Bronchial epithelial cell (primary cell): ENCODE measurements around the gene GALNS. TPM values are rescaled to one million over a fixed set of nuclear protein-coding genes. Genes with fewer than 3 reads are reported as not detected.

ENCODE experiments used
- DNase-seq: peaks from one replicate; pipeline ENCODE4 v3.0.0-alpha.2; 2010; ENCODE audit warnings: low read depth
- FAIRE-seq: peaks from 2 replicates; lab custom pipeline; 2011; peaks lifted over from hg19 to GRCh38; lab: Jason Lieb, UNC
- H3K27me3 ChIP-seq: 2 replicates; pipeline ENCODE4 v1.5.1; 2011; ENCODE audit warnings: low read length; ENCODE audit not compliant: control insufficient read depth, insufficient read depth
- H3K36me3 ChIP-seq: 2 replicates; pipeline ENCODE4 v1.5.1; 2011; ENCODE audit warnings: low read length; ENCODE audit not compliant: control insufficient read depth, insufficient read depth
- H3K4me3 ChIP-seq: 2 replicates; pipeline ENCODE4 v1.5.1; 2011; ENCODE audit warnings: mild to moderate bottlenecking, low read depth, low read length, control low read depth
- CTCF ChIP-seq: IDR thresholded peaks from 2 replicates; pipeline ENCODE4 v1.5.1; 2011; ENCODE audit warnings: mild to moderate bottlenecking, moderate library complexity, low read length, control low read depth, inconsistent platforms; ENCODE audit not compliant: insufficient read depth, severe bottlenecking
- total RNA-seq: library from RNA; depleted of rRNA; stranded (reverse); fragments of >200 nt; gene quantifications from 2 replicates; pipeline ENCODE4 v1.2.1, GENCODE V29; 2014

GALNS gene
- total RNA-seq, 1 donor from 2014 or later = 16.3 TPM

DNA sequence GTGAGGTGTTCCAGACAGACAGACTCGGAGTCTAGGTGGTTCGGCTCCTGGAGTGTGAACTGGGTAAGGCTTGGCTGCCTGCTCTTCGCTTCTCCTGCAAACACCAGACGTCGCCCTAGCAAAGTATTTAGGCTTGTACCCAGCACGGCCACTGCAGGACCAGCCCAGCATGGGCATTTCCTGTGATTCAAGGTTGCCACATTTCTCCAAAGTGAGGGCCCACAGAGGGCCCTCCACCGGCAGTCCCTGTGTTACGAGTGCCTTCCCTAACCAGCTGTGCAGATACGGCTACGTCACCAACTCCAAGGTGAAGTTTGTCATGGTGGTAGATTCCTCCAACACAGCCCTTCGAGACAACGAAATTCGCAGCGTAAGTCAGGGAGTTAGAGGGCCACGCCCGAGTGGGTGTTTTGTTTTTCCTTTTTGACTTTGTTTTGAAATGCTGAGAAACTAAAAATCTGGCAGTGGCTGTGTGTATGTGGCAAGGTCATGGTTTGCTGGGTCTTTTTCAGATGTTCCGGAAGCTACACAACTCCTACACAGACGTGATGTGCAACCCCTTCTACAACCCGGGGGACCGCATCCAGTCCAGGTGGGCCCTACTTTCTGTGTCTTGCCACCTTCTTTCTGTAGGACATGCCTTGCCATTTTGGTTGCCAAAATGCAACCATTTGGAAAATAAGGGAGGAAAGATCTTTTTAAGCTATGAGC, 2.8 kb upstream of the GALNS start:
- H3K36me3 ChIP-seq = peaks cover 13% of the 10 kb centered on the region
- FAIRE-seq (no peak), DNase-seq (no peak)
- H3K4me3 ChIP-seq = no peak overlapping the region
- H3K27me3 ChIP-seq = no peaks in the 10 kb centered on the region
- TF ChIP-seq CTCF = no peak

- H3K36me3 ChIP-seq = peaks cover 17% of the 10 kb centered on the region
- no peaks in the 10 kb centered on the region for H3K27me3 ChIP-seq
- DNase-seq (peak; percentile 69), FAIRE-seq (peak; percentile 28)
- TF ChIP-seq CTCF = peak; percentile 90
- peak overlapping the region; percentile 99 for H3K4me3 ChIP-seq
Measured at GRCh38 chr16:88857728-88858339, 1.1 kb upstream of the GALNS start.

DNA sequence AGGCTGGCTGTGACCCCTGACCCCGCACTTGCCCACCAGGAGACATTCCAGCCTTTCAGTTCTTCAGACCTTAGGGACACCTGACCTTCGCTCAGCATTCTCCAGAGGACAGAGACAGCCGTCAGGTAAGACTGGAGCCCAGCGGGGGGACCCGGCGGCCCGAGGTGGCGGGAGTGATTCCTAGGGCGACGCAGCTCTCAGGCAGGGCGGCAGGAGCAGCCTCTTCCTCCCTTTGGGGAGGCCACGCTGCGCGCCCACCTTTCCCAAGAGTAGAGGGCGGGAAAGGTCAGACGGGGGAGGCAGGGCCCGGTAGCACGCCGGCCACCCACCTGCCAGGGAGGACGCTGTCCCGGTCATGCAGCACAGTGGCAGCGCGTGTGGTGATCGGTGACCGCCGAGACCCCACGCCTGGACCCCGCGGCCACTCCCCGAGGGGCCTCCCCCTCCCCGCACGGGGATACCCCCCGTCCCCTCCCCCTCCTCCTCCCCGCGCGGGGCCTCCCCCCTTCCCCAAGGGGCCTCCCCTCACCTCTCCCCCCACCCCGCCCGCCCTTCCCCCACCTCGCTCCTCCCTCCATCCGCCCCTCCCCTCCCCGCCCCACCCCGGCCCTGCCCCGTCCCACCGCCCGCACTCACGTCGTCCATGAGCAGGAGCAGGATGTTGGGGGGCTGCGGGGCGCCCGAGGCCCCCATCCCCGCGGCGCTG, 472 bp downstream of the GALNS start:
- Histone ChIP-seq H3K4me3 (peak overlapping the region; percentile 99), H3K27me3 (no peaks in the 10 kb centered on the region), H3K36me3 (peaks cover 15% of the 10 kb centered on the region)
- TF ChIP-seq CTCF = no peak
- FAIRE-seq (no peak), DNase-seq (no peak)

DNA sequence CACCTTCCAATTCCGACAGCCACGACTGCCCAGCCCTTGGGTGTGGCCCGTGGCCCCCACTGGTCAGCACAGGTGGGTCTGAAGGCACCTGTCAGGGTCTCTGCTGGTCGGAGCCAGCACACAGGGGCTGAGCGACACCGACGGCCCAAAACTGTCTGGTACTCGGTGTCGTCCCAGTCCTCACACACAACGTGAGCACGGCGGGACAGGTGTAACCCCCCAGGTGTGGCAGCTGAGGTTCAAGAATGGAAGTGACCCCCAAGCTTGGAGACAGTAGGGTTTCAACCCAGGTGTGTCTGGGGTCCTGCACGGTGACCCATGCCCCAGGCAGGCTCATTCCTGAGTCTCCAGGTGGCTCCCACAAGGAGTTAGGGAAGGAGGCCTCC, 1.0 kb downstream of the GALNS start:
- no peak for FAIRE-seq
- no peak for TF ChIP-seq CTCF
- Histone ChIP-seq H3K4me3 (peak overlapping the region; percentile 99), H3K27me3 (no peaks in the 10 kb centered on the region), H3K36me3 (peaks cover 12% of the 10 kb centered on the region)
- DNase-seq = no peak

DNA sequence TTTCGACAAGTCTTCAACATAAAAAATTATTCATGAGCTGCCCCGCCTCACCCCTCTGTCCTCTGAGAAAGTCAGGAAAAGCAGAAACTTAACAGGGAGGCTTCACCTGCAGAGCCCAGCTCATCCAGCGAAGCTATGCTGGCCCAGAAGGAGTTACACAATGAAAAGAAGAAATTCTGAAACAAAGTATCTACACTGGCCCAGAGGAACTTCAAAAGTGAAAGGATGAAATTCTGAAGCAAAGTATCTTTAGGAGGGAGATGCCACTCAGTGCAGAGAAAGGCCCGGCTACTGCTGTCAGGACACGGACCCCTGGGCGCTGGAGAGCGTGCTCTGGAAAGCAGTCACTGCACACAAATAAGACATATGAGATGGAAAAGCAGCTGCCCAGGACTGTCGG, 1.6 kb downstream of the GALNS start:
- Histone ChIP-seq H3K27me3 (no peaks in the 10 kb centered on the region), H3K36me3 (peaks cover 11% of the 10 kb centered on the region), H3K4me3 (no peak overlapping the region)
- DNase-seq = no peak
- FAIRE-seq = no peak
- TF ChIP-seq CTCF = no peak
